KMS-11 (cell line): ENCODE measurements around the gene CDH5.

Experiments
- H2AFZ ChIP-seq: fragments of 200-600 bp; sonication (generic); 2 replicates; pipeline ENCODE4 v1.6.1; 2016; ENCODE audit warnings: antibody characterized with exemption, mixed run types, low read depth
- H3K27ac ChIP-seq: fragments of 200-600 bp; sonication (generic); 2 replicates; pipeline ENCODE4 v1.6.1; 2016; ENCODE audit warnings: mild to moderate bottlenecking, mixed run types
- H3K27me3 ChIP-seq: fragments of 200-600 bp; sonication (generic); 2 replicates; pipeline ENCODE4 v1.6.1; 2017; ENCODE audit warnings: mild to moderate bottlenecking, low read depth, mixed run types, moderate library complexity; ENCODE audit not compliant: insufficient read depth
- H3K36me3 ChIP-seq: fragments of 200-600 bp; sonication (generic); 2 replicates; pipeline ENCODE4 v1.6.1; 2017; ENCODE audit warnings: mild to moderate bottlenecking, mixed run types; ENCODE audit not compliant: insufficient read depth
- H3K4me1 ChIP-seq: fragments of 200-600 bp; sonication (generic); 2 replicates; pipeline ENCODE4 v1.6.1; 2016; ENCODE audit warnings: mild to moderate bottlenecking, low read depth, mixed run types; ENCODE audit not compliant: poor library complexity, severe bottlenecking
- H3K4me2 ChIP-seq: fragments of 200-600 bp; sonication (generic); 2 replicates; pipeline ENCODE4 v1.7.0; 2016; ENCODE audit warnings: mild to moderate bottlenecking, mixed run types
- H3K4me3 ChIP-seq: fragments of 200-600 bp; sonication (generic); IDR thresholded peaks from 2 replicates; pipeline ENCODE4 v1.6.1; 2017; ENCODE audit warnings: low read depth, low read length, mixed read lengths; ENCODE audit not compliant: insufficient read depth
- H3K79me2 ChIP-seq: fragments of 200-600 bp; sonication (generic); 2 replicates; pipeline ENCODE4 v1.6.1; 2016; ENCODE audit warnings: low read depth, mixed run types; ENCODE audit not compliant: insufficient read depth
- H3K9ac ChIP-seq: fragments of 200-600 bp; sonication (generic); 2 replicates; pipeline ENCODE4 v1.6.1; 2016; ENCODE audit warnings: mild to moderate bottlenecking, mixed run types
- H4K20me1 ChIP-seq: fragments of 200-600 bp; sonication (generic); 2 replicates; pipeline ENCODE4 v1.6.1; 2016; ENCODE audit warnings: mild to moderate bottlenecking, mixed run types; ENCODE audit not compliant: insufficient read depth
- TF ChIP-seq, protein P1 (sequence below): fragments of 200-600 bp; sonication (generic); conservative IDR thresholded peaks from 2 replicates; pipeline ENCODE4 v1.6.1; 2017; ENCODE audit warnings: low read depth, mild to moderate bottlenecking, antibody characterized with exemption, low read length, moderate library complexity, mixed read lengths

The CDH5 gene

DNA sequence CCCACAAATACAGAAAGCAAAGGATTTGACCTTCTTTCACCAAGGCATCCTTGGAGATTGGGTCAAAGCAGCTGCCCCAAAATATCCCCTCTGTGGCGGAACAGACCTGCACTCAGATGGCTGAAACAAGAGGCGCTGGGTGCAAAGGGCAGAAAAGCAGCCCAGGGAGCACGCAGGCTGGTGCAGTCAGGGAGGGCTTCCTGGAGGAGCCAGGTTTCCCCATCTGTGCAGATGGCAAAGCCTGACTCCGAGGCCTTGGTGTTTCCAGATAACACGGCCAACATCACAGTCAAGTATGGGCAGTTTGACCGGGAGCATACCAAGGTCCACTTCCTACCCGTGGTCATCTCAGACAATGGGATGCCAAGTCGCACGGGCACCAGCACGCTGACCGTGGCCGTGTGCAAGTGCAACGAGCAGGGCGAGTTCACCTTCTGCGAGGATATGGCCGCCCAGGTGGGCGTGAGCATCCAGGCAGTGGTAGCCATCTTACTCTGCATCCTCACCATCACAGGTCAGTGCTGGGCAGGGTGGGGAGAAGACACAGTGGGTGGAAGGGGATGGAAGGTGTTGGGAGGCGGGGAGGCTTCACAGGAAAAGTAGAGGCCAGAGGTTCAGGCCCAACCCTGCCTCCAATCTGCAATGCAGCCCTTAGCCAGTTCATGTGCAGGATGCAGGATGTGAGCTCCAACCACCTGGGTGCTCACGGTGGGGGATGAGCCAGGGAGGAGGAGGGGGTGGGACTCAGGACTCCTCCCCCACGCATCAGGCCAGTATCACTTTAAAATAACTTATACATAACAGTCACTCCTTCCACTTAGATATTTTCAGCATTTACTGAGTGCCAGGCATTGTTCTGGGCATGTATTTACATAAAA is 34.3 kb downstream of the CDH5 start:
- Histone ChIP-seq H3K4me3 (no peak overlapping the region), H3K79me2 (no peaks in the 10 kb centered on the region), H4K20me1 (no peaks in the 10 kb centered on the region), H2AFZ (no peak overlapping the region), H3K4me2 (no peak overlapping the region), H3K36me3 (no peaks in the 10 kb centered on the region), H3K4me1 (no peaks in the 10 kb centered on the region), H3K9ac (no peak overlapping the region), H3K27me3 (peaks cover under 1% of the 10 kb centered on the region; the same call in 1 of the 2 replicates), H3K27ac (no peak overlapping the region)
- TF ChIP-seq, protein P1, sequence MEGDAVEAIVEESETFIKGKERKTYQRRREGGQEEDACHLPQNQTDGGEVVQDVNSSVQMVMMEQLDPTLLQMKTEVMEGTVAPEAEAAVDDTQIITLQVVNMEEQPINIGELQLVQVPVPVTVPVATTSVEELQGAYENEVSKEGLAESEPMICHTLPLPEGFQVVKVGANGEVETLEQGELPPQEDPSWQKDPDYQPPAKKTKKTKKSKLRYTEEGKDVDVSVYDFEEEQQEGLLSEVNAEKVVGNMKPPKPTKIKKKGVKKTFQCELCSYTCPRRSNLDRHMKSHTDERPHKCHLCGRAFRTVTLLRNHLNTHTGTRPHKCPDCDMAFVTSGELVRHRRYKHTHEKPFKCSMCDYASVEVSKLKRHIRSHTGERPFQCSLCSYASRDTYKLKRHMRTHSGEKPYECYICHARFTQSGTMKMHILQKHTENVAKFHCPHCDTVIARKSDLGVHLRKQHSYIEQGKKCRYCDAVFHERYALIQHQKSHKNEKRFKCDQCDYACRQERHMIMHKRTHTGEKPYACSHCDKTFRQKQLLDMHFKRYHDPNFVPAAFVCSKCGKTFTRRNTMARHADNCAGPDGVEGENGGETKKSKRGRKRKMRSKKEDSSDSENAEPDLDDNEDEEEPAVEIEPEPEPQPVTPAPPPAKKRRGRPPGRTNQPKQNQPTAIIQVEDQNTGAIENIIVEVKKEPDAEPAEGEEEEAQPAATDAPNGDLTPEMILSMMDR: no peak

DNA sequence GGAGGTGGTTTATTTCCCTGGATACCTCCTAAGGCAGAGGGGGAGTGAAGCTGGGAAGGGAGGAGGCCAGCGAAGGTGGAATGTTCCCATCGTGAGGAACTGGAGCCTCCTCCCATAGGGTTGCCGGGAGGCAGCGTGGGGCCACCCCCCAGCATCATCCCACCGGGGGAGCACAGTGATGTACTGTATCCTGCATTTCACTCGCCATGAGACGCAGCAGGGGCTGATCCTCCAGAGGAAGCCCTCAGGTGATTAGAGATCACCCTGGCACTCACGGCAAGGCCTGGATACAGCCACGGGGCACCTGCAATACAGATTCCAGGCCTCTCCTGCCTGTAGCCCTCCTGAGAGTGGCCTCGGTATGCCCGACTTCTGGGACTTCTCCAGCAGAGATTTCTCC is 35.1 kb downstream of the CDH5 start:
- no peaks in the 10 kb centered on the region for H4K20me1 ChIP-seq

GRCh38 chr16:66402166-66402565 is 35.7 kb downstream of the CDH5 start:
- Histone ChIP-seq H2AFZ (no peak overlapping the region), H3K27ac (no peak overlapping the region), H3K4me1 (peaks cover 3% of the 10 kb centered on the region), H3K4me2 (no peak overlapping the region), H3K36me3 (no peaks in the 10 kb centered on the region), H3K79me2 (no peaks in the 10 kb centered on the region), H3K9ac (no peak overlapping the region), H4K20me1 (no peaks in the 10 kb centered on the region), H3K27me3 (peaks cover 5% of the 10 kb centered on the region; the same call in 1 of the 2 replicates), H3K4me3 (no peak overlapping the region)
- TF ChIP-seq, protein P1: no peak

More for the DNA sequence above, 35.1 kb downstream of the CDH5 start:
- H3K27ac ChIP-seq: no peak overlapping the region
- no peaks in the 10 kb centered on the region for H3K36me3 ChIP-seq
- no peak overlapping the region for H2AFZ ChIP-seq
- TF ChIP-seq, protein P1: no peak
- H3K27me3 ChIP-seq: peaks cover 5% of the 10 kb centered on the region; the same call in 1 of the 2 replicates
- no peak overlapping the region for H3K4me2 ChIP-seq
- no peaks in the 10 kb centered on the region for H3K4me1 ChIP-seq
- H3K79me2 ChIP-seq: no peaks in the 10 kb centered on the region
- H3K4me3 ChIP-seq: no peak overlapping the region
- no peak overlapping the region for H3K9ac ChIP-seq

GRCh38 chr16:66402591-66403230 is 36.2 kb downstream of the CDH5 start:
- Histone ChIP-seq H3K9ac (no peak overlapping the region), H3K4me3 (no peak overlapping the region), H3K27me3 (peaks cover 5% of the 10 kb centered on the region; the same call in 1 of the 2 replicates), H3K4me1 (peaks cover 9% of the 10 kb centered on the region), H2AFZ (no peak overlapping the region), H3K27ac (no peak overlapping the region), H3K36me3 (no peaks in the 10 kb centered on the region), H3K4me2 (no peak overlapping the region), H4K20me1 (no peaks in the 10 kb centered on the region), H3K79me2 (no peaks in the 10 kb centered on the region)
- TF ChIP-seq, protein P1: no peak
